ENCODE measurements around the gene SLC25A41. TPM values are rescaled to one million over a fixed set of nuclear protein-coding genes. Genes with fewer than 3 reads are reported as not detected.

SLC25A41 gene
- total and polyA plus RNA-seq, 2 of the 8 experiments (the other 6 are each of a cell fraction or from before 2014, with no cell fraction given) = 0.50 TPM; not detected in 1

DNA sequence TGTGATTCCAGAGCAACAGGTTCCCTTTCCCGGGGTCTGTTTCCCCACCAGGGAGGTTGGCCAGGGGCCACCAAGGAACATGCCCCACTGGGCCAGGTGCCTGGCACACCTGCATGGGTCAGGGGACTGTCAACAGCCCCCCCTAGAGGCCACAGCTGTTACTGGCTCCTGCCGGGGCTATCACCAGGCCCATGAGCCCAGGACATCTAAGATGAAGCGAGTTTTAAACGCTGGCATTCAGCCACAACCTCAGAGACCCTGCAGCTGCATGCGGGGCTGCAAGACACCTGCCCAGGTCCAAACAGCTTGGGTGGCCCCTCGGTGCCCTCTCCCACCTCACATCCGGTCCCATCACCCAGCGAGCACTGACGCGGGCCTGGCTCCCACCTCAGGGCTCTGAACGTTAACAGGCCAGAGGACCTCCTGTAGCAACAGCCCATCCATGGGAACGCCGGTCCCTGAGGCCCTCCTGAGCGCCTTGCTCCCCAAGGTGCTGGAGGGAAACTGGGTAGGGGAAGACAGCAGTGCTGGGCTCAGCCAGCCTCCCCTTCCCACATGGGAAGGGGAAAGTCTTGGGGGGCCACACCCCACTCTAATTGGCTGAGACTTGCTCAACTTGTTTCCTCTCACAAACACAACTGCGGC lies 21.0 kb downstream of the SLC25A41 start:
- Histone ChIP-seq H3K79me1 (ENCODE audit: low read depth, low read length) (peaks cover 4% of the 10 kb centered on the region; the same call in 1 of the 2 replicates), H3K27ac (ENCODE audit: low read depth, low read length) (peak overlapping the region; percentile 37), H2BK15ac (ENCODE audit: low read length) (no peak overlapping the region), H2BK12ac (ENCODE audit: low read depth, low read length) (no peak overlapping the region), H3K27me3 (replicated peaks in 1 of 4; ENCODE audit: control insufficient read depth in 3 of 4, extremely low read depth in 1 of 4, insufficient read depth in 3 of 4, low read length in 3 of 4) (no peaks in the 10 kb centered on the region), H3K23me2 (ENCODE audit: low read depth, low read length) (no peaks in the 10 kb centered on the region), H3K9ac (replicated peaks in 1 of 4; ENCODE audit: extremely low read depth in 1 of 4, low read depth in 3 of 4, low read length in 3 of 4) (no peak overlapping the region), H3K4me2 (ENCODE audit: insufficient read depth in 1 of 2, low read depth in 2 of 2, low read length in 2 of 2) (0 out of 4 replicates have a peak overlapping the region, but pooled peaks of 1 of the 2 experiments have one; percentile 15), H3K36me3 (ENCODE audit: control insufficient read depth in 2 of 4, insufficient read depth in 4 of 4, low read length in 3 of 4) (peaks cover 16 to 43% (median 31%) of the 10 kb centered on the region in 4 experiments), H3K9me3 (ENCODE audit: insufficient read depth in 2 of 2, low read depth in 1 of 2, low read length in 1 of 2) (no peaks in the 10 kb centered on the region), H2BK20ac (ENCODE audit: low read length) (no peak overlapping the region), H3K56ac (replicated peaks; ENCODE audit: insufficient read length, low read depth, low read length) (no peak overlapping the region), H3K23ac (ENCODE audit: insufficient read length) (no peak overlapping the region), H2BK120ac (replicated peaks; ENCODE audit: low read depth, low read length) (no peak overlapping the region), H4K8ac (ENCODE audit: extremely low read depth, insufficient read depth, low read length) (peak overlapping the region; percentile 29; the same call in 1 of the 2 replicates), H4K20me1 (replicated peaks in 1 of 2; ENCODE audit: control insufficient read depth in 1 of 2, insufficient read depth in 2 of 2, low read length in 2 of 2) (peaks cover 6 to 22% of the 10 kb centered on the region in 2 experiments), H3K4me3 (ENCODE audit: extremely low read depth in 1 of 4, insufficient read depth in 2 of 4, low read depth in 3 of 4, low read length in 4 of 4) (no peak overlapping the region), H3K14ac (ENCODE audit: insufficient read length) (no peak overlapping the region), H3K79me2 (ENCODE audit: control insufficient read depth in 1 of 2, insufficient read depth in 2 of 2, low read length in 2 of 2) (0 out of 4 replicates have a peak, but pooled peaks cover 0 to 5% of the 10 kb centered on the region in 2 experiments), H3K4ac (replicated peaks; ENCODE audit: insufficient read length, low read depth, low read length) (no peak overlapping the region), H4K5ac (ENCODE audit: insufficient read length, low read depth, low read length) (no peak overlapping the region), H4K91ac (replicated peaks; ENCODE audit: insufficient read length, low read length) (no peak overlapping the region), H2AK5ac (ENCODE audit: low read depth, low read length) (no peak overlapping the region), H3K18ac (ENCODE audit: extremely low read depth, low read length) (no peak overlapping the region), H2BK5ac (ENCODE audit: low read depth, low read length) (peak overlapping the region; percentile 73; the same call in 1 of the 2 replicates), H2AFZ (ENCODE audit: low read length) (no peak overlapping the region), H3K4me1 (replicated peaks in 1 of 4; ENCODE audit: control insufficient read depth in 3 of 4, insufficient read depth in 4 of 4, low read length in 3 of 4) (peaks cover 0 to 12% (median 6%) of the 10 kb centered on the region in 4 experiments; a peak in 6 of 7 replicates)
- POLR2A ChIA-PET (ENCODE audit: partially characterized antibody) = interaction anchor here (0.9 to 3.3 kb wide), 6 partner anchors 7 to 20 kb away, joined by 3 to 20 read pairs (median 6); partner anchors contain the start of genes GTF2F1 and KHSRP
- 67% methylated on average over 15 of the region's 15 CpGs; no CpG with 5 or more reads in 1 of the 2 experiments for WGBS, 2 experiments (ENCODE audit: extremely low coverage in 1 of 2, insufficient coverage in 1 of 2, insufficient read length in 1 of 2, insufficient replicate concordance in 2 of 2, low coverage in 1 of 2, low lambda C conversion rate in 2 of 2, missing lambda C conversion rate in 1 of 2)
- CTCF ChIA-PET (ENCODE audit: partially characterized antibody) = interaction anchor here (0.7 to 2.7 kb wide), 8 partner anchors 9 to 287 kb away, joined by 3 to 11 read pairs (median 3); partner anchors contain the start of gene PSPN
- FAIRE-seq = peak; percentile 57
- peak; percentile 57 to 90 for DNase-seq (ENCODE audit: low read depth in 1 of 2, low spot score in 2 of 2)
- TF ChIP-seq ZNF274 (IDR thresholded peaks at IDR 0.05; ENCODE audit: borderline replicate concordance, extremely low read depth, low read length) = no peak
- TF ChIP-seq NRF1 (IDR thresholded peaks at IDR 0.05; ENCODE audit: low read depth, low read length) = no peak
- TF ChIP-seq CHD2 (IDR thresholded peaks at IDR 0.05; ENCODE audit: low read length) = no peak
- no peak for TF ChIP-seq PHF8 (conservative IDR thresholded peaks at IDR 0.05; ENCODE audit: low read depth, low read length)
- TF ChIP-seq TAF7 (optimal IDR thresholded peaks at IDR 0.05; ENCODE audit: borderline replicate concordance, low read depth, low read length) = no peak
- no peak for TF ChIP-seq TAF1 (IDR thresholded peaks at IDR 0.05; ENCODE audit: low read depth, low read length)
- no peak for TF ChIP-seq TEAD4 (IDR thresholded peaks at IDR 0.05; ENCODE audit: low read depth, low read length)
- peak; percentile 71 to 82 for TF ChIP-seq RAD21 (IDR thresholded peaks at IDR 0.05 in 1 of 2, conservative IDR thresholded peaks at IDR 0.05 in 1 of 2; ENCODE audit: low read depth in 2 of 2, low read length in 2 of 2)
- no peak for TF ChIP-seq GTF2F1 (IDR thresholded peaks at IDR 0.05; ENCODE audit: borderline replicate concordance, low read depth, low read length)

All from H1 (cell line).